ENCODE measurements around the gene CNIH2.
A peak's percentile ranks its signal among the peaks of the same experiment; 100 is the strongest.
"Not testable (repeated sequence)": the region's sequence is repeated elsewhere in the genome, so short reads cannot be mapped to it uniquely, and the experiment has no call there.

The CNIH2 gene

DNA sequence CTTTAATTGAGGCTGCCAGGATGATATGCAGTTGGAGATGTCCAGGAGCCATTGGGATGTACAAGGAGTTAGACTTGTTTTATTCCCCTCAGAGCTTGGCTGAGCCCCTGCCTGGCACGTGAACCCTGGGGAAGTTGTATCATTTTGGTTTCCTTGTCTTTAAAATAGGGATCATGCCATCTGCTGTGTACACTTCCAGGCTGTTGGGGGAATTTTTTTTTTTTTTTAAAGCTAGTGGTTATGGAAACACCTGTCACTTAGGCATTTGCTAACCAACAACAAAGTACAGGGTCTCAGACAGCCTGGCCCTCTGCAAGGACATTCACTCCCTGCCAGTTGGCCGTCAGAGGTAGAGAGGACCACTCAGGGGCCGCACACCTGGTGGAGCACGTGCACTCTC lies 18.0 kb upstream of the CNIH2 start:
- no peak for DNase-seq

DNA sequence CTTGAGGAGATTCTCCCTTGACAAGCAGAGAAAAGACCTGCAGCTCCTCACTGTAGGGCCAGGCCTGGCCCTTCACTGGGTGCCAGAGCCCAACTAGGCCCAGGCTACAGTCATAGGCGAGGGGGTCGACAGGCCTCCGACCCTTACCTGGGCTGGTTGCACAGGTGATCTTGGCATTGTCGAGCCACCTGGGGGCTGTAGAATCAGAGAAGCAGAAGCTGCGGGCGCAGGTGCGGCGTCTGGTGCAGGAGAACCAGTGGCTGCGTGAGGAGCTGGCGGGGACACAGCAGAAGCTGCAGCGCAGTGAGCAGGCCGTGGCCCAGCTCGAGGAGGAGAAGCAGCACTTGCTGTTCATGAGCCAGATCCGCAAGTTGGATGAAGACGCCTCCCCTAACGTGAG lies 16.4 kb upstream of the CNIH2 start:
- no peak for DNase-seq

DNA sequence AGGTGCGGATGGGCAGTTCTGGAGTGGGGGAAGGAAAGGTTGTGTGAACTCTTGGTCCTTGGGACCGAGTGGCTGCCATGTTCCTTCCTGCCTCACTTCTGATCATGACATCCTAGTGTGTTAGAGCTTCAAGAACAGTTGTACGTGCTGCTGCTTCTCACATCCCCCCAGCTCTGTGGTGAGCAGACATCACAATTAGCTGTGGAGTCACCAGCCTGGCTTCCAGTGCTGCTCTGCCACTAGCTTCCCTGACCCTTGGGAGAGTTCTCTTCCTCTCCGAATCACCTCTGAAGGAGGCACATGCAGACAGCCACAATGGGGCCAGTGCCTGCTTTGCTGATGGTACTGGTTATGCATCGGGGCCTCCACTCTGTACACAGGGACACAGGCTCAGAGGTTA lies 15.8 kb upstream of the CNIH2 start:
- no peak for DNase-seq

DNA sequence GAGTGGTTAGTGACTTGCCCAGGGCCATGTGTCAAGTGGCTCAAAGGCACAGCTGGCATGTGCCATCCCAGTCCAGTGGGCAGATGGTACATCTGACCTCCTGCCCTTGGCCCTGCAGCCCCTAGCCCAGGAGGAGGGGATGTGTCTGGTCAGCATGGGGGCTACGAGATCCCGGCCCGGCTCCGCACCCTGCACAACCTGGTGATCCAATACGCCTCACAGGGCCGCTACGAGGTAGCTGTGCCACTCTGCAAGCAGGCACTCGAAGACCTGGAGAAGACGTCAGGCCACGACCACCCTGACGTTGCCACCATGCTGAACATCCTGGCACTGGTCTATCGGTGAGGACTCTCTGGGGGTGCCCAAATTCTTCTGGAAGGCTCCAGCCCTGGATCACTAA lies 15.3 kb upstream of the CNIH2 start:
- DNase-seq: no peak

DNA sequence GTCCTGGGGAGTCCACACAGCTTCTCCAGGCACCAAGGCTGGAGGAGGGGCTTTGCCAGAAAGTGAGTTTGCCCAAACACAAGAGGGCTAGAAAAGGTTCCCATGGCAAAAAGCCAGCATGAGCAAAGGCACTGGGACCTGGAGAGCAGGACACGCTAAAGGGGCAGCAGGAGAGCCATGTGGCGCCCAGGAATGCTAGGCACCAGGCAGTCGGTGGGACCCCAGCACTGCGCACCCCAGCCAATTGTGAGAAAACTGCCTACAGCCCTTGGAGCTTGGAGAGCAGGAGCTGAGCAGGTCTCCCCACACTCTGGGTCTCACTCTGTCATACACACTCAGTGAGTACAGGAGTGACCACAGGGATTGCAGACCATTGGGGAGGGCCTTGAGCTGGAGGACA lies 14.7 kb upstream of the CNIH2 start:
- DNase-seq: no peak

DNA sequence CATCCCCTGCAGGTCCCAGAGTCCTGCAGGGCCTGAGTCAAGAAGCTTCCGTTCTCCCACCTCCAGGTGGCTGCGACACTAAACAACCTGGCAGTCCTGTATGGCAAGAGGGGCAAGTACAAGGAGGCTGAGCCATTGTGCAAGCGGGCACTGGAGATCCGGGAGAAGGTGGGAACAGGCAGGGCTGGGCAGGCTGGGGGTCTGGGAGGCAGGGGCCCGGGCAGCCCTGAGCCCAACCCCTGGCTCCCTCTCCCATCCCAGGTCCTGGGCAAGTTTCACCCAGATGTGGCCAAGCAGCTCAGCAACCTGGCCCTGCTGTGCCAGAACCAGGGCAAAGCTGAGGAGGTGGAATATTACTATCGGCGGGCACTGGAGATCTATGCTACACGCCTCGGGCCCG lies 14.2 kb upstream of the CNIH2 start:
- DNase-seq: no peak

DNA sequence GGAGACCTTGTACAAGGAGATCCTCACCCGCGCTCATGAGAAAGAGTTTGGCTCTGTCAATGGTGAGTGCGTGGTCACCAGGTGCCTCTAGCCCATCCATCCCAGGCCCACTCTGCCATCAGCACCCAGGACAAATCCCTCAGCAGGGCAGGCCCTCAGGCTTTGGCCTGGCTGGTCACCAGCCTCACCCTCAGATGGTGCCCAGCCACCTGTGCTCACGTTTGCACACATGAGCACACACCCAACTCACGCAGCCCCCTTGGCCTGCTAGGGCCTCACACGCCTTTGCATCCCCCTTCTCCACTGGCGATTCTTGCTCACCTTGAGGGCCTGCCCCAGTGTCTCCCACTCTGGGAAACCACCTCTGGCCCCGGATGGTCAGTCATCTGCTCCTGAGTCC lies 13.6 kb upstream of the CNIH2 start:
- no peak for DNase-seq

DNA sequence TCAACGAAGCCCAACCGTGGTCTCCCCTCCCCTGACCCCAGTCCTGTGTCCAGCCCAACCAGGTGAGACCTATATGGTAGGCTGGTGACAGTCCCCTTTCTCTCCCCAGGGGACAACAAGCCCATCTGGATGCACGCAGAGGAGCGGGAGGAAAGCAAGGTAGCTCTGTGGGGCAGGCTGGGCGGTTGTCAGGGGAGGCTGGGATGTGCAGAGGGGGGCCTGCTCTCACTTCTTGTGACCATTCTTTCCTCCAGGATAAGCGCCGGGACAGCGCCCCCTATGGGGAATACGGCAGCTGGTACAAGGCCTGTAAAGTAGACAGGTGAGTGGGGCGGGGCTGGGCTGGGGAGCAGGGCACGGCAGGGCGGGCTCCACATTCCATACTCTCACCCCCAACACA lies 13.1 kb upstream of the CNIH2 start:
- peak; percentile 36 for DNase-seq

DNA sequence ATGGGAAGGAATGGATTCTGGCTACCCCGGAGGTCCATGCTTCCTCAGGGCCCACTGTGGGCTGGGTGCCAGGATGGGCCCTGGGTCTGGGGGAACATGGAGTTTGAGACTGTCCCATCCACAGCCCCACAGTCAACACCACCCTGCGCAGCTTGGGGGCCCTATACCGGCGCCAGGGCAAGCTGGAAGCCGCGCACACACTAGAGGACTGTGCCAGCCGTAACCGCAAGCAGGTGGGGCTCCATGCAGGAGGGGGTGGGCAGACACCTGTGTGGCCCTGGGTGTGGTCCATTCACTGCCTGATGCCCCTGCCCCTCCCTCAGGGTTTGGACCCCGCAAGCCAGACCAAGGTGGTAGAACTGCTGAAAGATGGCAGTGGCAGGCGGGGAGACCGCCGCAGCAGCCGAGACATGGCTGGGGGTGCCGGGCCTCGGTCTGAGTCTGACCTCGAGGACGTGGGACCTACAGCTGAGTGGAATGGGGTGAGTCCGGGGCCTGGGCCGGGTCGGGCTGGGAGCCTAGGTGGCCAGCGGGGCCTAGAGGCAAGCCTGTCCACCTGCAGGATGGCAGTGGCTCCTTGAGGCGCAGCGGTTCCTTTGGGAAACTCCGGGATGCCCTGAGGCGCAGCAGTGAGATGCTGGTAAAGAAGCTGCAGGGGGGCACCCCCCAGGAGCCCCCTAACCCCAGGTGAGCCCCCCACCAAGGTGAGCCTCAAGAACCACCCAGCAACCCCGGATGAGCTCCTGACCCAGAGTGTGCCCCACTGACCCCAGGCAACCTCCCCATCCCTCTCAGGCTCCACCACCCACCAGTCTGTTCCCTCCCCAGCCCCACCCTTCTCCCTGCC lies 12.2 kb upstream of the CNIH2 start:
- DNase-seq: no peak

DNA sequence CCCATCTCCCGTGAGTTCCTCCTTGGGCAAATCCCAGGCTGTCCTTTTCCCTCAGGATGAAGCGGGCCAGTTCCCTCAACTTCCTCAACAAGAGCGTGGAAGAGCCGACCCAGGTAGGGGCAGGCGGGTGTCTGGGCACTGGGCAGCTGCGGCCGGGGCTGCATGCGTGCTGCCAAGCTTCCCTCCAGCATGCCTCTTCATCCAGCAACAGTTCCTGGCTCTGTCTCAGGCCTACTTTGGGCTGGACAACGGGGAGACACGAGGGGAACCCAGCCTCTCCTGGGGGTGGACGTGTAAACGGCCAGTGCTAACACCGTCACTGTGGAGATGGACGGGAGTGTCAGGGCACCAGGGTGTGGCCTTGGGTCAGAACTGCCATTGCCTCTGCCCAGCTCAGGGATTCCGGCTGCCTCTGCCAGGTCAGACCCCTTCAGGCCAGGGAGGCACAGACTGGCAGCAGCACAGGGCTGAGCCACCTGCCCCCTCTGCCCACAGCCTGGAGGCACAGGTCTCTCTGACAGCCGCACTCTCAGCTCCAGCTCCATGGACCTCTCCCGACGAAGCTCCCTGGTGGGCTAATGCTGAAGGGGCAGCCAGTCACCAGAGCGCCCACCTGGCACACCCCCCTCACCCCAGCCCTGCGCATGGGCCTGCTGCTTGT lies 11.5 kb upstream of the CNIH2 start:
- DNase-seq: no peak

DNA sequence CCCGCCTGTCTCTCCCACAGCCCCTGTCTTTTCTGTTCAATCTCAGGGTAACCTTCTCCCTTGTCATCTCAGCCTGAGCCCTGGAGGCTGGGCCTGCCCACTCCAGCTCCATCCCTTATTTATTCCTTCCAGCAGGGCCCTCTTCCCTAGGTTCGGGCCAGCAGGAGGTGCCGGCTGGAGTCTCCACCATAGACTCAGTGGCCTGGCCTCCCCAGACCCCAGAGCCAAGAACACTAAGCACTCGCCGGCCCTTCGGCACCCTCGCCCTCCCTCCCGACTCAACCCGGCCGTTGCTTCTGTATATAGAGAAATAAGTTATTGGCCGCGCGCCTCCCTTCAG lies 11.0 kb upstream of the CNIH2 start:
- no peak for DNase-seq

DNA sequence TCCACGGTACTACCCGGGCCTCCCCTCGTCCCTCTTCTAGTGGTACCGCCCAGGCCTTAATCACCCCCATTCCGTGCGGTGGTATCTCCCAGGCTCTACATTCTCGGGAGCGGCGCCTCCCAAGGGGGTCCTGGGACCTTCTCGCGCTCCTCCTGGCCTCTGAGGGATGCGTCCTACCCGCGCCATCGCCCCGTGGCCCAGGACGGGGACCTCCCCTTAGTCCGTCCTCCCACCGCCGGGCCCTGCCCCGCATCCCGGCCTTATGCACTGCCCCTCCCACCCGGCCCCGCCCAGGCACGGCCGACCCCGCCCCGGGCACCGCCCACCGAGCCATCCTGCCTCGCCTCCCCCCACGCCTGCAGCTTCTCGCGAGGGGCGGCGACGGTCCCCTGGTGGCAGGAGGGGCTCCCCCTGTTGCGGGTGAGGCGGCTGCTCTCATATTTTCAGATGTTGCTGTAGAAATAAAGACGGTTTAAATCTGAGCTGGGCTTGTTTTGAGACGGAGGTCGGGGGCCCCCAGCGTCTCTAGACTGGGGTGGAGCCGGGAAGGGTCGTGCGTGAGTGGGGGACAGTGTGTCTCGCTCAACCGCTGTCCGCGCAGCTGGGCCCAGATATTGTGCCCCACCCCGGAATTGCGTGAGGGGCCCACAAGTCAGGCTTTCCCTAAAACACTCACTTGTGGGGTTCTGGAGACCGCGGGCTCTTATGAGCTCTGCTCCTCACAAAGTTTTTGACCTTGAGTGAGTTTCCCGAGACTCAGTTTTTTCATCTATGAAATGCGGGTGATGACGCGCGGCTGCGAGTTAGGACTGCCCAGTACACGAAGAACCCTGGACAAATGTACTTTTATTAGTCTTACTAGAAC lies 10.4 kb upstream of the CNIH2 start:
- peak; percentile 83 for DNase-seq

DNA sequence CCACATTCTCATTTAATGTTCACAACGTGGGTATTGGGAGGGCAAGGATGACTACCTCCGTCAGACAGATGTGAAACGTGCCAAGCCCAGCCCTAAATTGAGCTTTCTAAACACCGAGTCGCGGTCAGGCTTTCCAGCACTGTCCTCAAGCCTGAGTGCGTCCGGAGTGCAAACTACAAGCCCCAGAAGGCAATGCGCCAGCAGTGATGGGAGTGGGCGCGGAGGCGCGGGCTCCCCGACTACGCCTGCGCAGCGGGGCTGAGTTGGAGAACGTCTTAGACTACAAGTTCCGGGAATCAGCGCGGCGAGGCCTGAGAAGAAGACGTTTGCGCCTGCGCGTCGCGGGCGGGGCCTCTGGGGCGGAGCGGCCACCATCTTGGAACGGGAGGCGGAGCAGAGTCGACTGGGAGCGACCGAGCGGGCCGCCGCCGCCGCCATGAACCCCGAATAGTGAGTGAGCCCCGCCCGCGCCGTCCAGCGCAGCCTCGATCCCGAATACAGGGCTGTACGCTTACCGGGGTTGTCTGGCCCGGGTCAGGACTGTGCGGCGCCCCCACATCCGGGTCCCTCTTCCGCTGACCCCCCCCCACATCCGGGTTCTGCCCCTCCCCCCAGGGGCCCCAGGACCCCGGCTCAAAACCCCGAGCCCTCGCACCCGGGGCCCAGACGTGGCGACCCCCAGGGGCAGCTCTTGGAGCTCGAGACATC lies 9.6 kb upstream of the CNIH2 start, which contains the start of gene RAB1B:
RAB1B (plus strand) TSS at position 396 of the 708 bp plus-strand sequence; CDS start at position 437, 41 bp downstream.
- peak; percentile 99 for DNase-seq

DNA sequence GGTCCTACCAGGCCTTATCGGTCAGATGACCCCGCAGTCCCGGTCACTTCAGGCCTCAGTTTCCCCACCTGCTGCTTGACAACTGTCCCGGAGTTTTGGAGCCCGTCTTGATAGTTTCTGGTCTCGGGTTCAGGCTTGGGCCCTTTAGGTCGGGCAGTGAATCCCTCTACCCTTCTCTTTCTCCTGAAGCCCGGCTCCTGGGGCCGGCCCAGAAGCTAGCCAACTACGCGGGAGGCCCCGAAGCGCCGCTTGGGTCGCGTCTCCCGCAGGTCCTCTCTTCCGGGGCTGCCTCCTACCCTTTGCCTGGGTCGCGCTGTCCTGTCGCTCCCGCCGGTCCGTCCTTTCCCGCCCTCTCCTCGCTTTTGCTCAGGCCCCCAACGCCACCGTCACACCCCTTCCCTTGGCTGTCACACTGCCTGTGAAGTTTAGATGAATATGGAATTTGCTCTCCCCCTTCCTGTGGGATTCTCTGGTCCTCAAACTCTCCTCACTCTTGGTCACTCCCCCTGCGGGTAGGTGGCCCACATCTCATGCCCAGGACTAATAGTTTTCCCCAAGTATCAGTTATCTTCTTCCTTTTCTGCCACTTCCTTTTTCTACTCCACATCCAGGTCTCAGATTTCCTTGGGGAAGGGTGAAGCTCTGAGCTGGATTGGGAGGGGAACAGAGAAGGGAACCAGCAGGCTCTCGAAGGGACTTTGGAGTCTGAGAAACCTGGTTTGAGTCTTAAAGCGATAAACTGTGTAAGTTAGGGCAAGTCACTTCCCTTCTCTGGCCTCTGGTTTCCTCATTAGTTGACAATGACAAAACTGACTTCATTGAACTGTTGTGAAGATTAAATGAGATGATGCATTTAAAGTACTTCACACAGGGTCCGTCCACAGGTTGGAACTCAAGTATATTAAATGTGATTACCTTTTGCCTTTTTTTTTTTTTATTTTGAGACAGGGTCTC lies 8.7 kb upstream of the CNIH2 start:
- no peak for DNase-seq

DNA sequence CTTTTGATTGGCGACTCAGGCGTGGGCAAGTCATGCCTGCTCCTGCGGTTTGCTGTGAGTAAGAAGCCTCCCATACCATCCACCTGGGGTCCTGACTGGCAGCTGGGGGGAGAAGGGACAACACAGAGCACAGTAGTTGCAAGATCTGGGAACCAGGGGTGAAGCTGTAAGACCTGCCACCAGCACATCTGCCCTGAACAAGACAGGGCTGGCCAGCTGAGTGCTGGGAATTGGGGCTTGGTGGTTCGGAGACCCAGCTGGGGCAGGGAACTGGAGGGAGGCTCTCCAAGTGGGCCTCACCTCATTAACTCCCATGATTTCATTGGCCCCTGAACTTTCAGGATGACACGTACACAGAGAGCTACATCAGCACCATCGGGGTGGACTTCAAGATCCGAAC lies 6.2 kb upstream of the CNIH2 start:
- DNase-seq: no peak

DNA sequence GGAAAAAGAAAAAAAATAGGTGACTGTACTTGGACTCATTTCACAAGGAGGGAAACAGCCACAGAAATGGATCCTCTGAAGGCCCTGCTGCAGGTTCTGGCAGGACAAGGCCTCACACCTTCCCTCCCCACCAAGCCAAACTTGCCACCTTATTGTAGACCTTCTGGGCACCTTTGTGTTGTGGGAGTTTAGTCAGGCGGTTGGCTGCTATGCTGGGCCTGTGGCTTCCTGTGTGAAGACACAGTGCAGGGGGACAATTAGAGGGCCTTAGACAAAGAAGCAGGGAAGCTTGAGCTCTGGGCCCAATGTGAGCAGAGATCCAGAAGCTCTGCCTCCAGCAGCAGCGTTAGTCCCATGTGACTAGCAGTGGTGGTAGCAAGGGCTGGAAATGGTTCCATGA lies 5.4 kb upstream of the CNIH2 start:
- no peak for DNase-seq

DNA sequence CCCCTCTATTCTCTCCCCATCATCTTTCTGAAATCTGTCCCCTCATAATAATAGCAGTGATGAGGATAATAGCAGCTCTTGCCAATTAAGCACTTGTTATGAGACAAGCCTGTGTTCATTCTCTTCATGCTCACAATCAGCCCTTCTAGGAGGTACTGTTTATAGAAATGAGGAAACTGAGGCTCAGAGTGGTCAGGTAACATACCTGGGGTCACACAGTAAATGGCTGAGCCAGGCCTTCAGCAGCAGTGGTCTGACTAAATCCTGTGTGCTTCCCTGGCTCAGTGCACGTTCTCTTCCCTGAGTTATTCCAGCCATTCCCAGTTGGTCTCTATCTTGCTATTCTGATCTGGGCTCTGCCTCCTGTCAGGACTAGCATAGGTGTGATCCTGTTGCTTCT lies 3.8 kb upstream of the CNIH2 start:
- DNase-seq: no peak

DNA sequence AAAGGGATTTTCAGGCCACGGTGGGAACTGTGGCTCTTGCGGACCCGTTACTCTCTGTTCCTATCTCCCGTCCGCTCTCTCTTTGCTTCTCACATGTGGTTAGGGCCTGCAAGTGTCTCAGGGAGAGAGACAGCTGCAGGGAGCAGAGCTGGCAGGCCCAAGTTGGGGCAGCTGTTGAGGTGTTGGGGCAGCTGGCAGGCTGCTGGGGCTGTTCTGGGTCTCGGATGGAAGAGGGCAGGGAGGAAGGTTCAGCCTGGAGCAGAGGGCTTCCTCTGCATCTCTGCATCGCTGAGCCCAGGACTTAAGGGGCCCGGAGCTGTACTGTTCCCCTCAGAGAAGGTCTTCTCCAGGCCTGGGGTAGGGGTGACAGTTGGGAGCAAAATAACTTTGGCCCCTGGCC lies 2.6 kb upstream of the CNIH2 start:
- no peak for DNase-seq

DNA sequence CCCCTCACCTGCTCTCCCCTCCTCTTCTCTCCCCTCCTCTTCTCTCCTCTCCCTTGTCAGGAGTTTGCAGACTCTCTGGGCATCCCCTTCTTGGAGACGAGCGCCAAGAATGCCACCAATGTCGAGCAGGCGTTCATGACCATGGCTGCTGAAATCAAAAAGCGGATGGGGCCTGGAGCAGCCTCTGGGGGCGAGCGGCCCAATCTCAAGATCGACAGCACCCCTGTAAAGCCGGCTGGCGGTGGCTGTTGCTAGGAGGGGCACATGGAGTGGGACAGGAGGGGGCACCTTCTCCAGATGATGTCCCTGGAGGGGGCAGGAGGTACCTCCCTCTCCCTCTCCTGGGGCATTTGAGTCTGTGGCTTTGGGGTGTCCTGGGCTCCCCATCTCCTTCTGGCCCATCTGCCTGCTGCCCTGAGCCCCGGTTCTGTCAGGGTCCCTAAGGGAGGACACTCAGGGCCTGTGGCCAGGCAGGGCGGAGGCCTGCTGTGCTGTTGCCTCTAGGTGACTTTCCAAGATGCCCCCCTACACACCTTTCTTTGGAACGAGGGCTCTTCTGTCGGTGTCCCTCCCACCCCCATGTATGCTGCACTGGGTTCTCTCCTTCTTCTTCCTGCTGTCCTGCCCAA lies 1.9 kb upstream of the CNIH2 start:
- DNase-seq: no peak

DNA sequence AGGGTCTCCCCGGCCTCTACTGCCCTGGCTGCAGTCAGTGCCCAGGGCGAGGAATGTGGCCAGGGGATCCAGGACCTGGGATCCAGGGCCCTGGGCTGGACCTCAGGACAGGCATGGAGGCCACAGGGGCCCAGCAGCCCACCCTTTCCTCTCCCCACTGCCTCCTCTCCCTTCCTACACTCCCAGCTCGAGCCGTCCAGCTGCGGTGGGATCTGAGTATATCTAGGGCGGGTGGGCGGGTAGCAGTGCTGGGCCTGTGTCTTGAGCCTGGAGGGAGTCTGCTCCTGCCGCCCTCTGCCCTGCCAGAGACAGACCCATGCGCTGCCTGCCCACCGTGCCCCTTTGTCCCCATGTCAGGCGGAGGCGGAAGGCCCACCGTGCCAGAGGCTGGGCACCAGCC lies 1.4 kb upstream of the CNIH2 start:
- not testable (repeated sequence) for DNase-seq

DNA sequence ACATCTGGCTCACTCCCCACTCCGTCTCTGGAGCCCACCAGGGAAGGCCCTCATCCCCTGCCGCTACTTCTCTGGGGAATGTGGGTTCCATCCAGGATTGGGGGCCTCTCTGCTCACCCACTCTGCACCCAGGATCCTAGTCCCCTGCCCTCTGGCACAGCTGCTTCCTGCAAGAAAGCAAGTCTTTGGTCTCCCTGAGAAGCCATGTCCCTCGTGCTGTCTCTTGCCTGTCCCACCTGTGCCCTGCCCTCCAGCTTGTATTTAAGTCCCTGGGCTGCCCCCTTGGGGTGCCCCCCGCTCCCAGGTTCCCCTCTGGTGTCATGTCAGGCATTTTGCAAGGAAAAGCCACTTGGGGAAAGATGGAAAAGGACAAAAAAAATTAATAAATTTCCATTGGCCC lies 911 bp upstream of the CNIH2 start:
- DNase-seq: not testable (repeated sequence)

Data from activated naive CD4-positive, alpha-beta T cell treated with Interleukin-2 at 50 U/mL for 16 hours (primary cell).